IMR-90 (cell line): ENCODE measurements around the gene NKAP. TPM values are rescaled to one million over a fixed set of nuclear protein-coding genes. Genes with fewer than 3 reads are reported as not detected.

Source experiments
- ATAC-seq: fragments of 200-7000 bp; cut with Tn5 transposase; 2 replicates; pipeline ENCODE4 v1.9.1; 2020; ENCODE audit warnings: low read depth, mild to moderate bottlenecking, moderate library complexity
- BruUV-seq: library from RNA; stranded (reverse); fragments of 400-500 nt; replicated peaks from 2 replicates; lab custom pipeline; 2021; lab: Mats Ljungman, UMichigan
- CTCF ChIA-PET: fragments of 300-600 bp; formaldehyde crosslinking; extraction: SDS; loops from one replicate; lab custom pipeline; 2021; ENCODE audit warnings: antibody characterized with exemption; lab: Yijun Ruan, JAX
- POLR2A ChIA-PET: fragments of 300-600 bp; sonication (Branson Sonifier 250); formaldehyde crosslinking; loops from one replicate; lab custom pipeline; 2022; ENCODE audit warnings: antibody characterized with exemption; ENCODE audit not compliant: unreplicated experiment; lab: Charles Lee
- DNase-seq: peaks from one replicate; pipeline ENCODE4 v3.0.0; 2013
- H2AFZ ChIP-seq: replicated peaks from 2 replicates; pipeline ENCODE3; 2013; ENCODE audit warnings: low read length, mild to moderate bottlenecking; ENCODE audit not compliant: poor library complexity
- H2AK5ac ChIP-seq: 2 replicates; pipeline ENCODE4 v1.6.1; 2013; ENCODE audit warnings: low read depth, low read length, inconsistent platforms
- H2AK9ac ChIP-seq: replicated peaks from 2 replicates; pipeline ENCODE3; 2013; ENCODE audit warnings: mild to moderate bottlenecking, low read depth, low read length, moderate library complexity; ENCODE audit not compliant: poor library complexity
- H2BK120ac ChIP-seq: 2 replicates; pipeline ENCODE4 v1.6.1; 2013; ENCODE audit warnings: low read depth, low read length, inconsistent platforms
- H2BK15ac ChIP-seq: 3 replicates; pipeline ENCODE4 v1.6.1; 2013; ENCODE audit warnings: low read depth, low read length, inconsistent platforms
- H2BK20ac ChIP-seq: 2 replicates; pipeline ENCODE4 v1.6.1; 2013; ENCODE audit warnings: low read depth, mild to moderate bottlenecking, inconsistent platforms, low read length, moderate library complexity
- H2BK5ac ChIP-seq: 2 replicates; pipeline ENCODE4 v1.6.1; 2013; ENCODE audit warnings: mild to moderate bottlenecking, low read depth, low read length, inconsistent platforms; ENCODE audit not compliant: poor library complexity, severe bottlenecking
- H3K14ac ChIP-seq: replicated peaks from 2 replicates; pipeline ENCODE4 v1.6.1; 2013; ENCODE audit warnings: low read depth, low read length, inconsistent platforms
- H3K18ac ChIP-seq: 2 replicates; pipeline ENCODE4 v1.6.1; 2013; ENCODE audit warnings: low read depth, low read length, control low read depth
- H3K23ac ChIP-seq: 2 replicates; pipeline ENCODE4 v1.6.1; 2013; ENCODE audit warnings: low read depth, low read length, inconsistent platforms
- H3K27ac ChIP-seq: 2 replicates; pipeline ENCODE4 v1.5.1; 2013; ENCODE audit warnings: mild to moderate bottlenecking, control low read depth, low read length; ENCODE audit not compliant: insufficient read depth
- H3K27me3 ChIP-seq: 2 replicates; pipeline ENCODE4 v1.6.1; 2013; ENCODE audit warnings: low read length; ENCODE audit not compliant: control insufficient read depth, insufficient read depth
- H3K36me3 ChIP-seq: 2 replicates; pipeline ENCODE4 v1.6.1; 2013; ENCODE audit warnings: low read length, mixed read lengths; ENCODE audit not compliant: control insufficient read depth, insufficient read depth
- H3K4ac ChIP-seq: 2 replicates; pipeline ENCODE4 v1.6.1; 2013; ENCODE audit warnings: low read depth, low read length, inconsistent platforms
- H3K4me1 ChIP-seq: 2 replicates; pipeline ENCODE4 v1.6.1; 2013; ENCODE audit warnings: low read length, mixed read lengths; ENCODE audit not compliant: control insufficient read depth, insufficient read depth
- H3K4me2 ChIP-seq: 2 replicates; pipeline ENCODE4 v1.6.1; 2013; ENCODE audit warnings: low read depth, mild to moderate bottlenecking, control low read depth, low read length, moderate library complexity
- H3K4me3 ChIP-seq: 2 replicates; pipeline ENCODE4 v1.5.1; 2013; ENCODE audit warnings: low read depth, mild to moderate bottlenecking, control low read depth, low read length, moderate library complexity; ENCODE audit not compliant: insufficient read depth
- H3K56ac ChIP-seq: 2 replicates; pipeline ENCODE4 v1.6.1; 2013; ENCODE audit warnings: low read length, inconsistent platforms; ENCODE audit not compliant: insufficient read depth; ENCODE audit errors: extremely low read depth
- H3K79me1 ChIP-seq, 2 experiments: 2 replicates each; pipeline ENCODE4 v1.6.1; 2013; ENCODE audit warnings: low read length in 2 of 2, inconsistent platforms in 1 of 2, low read depth in 1 of 2
- H3K9ac ChIP-seq: 2 replicates; pipeline ENCODE4 v1.6.1; 2013; ENCODE audit warnings: low read depth, low read length, control low read depth
- H3K9me1 ChIP-seq: 2 replicates; pipeline ENCODE4 v1.6.1; 2013; ENCODE audit warnings: low read length, inconsistent platforms; ENCODE audit not compliant: insufficient read depth
- H3K9me3 ChIP-seq: 2 replicates; pipeline ENCODE4 v1.6.1; 2013; ENCODE audit warnings: low read length; ENCODE audit not compliant: control insufficient read depth, insufficient read depth
- H4K20me1 ChIP-seq: 2 replicates; pipeline ENCODE4 v1.6.1; 2013; ENCODE audit warnings: low read length, inconsistent platforms; ENCODE audit not compliant: insufficient read depth
- H4K5ac ChIP-seq: 2 replicates; pipeline ENCODE4 v1.6.1; 2013; ENCODE audit warnings: mild to moderate bottlenecking, low read depth, low read length, control low read depth
- H4K8ac ChIP-seq, 2 experiments: 2 replicates each; pipeline ENCODE4 v1.6.1; 2013; ENCODE audit warnings: low read depth in 2 of 2, low read length in 2 of 2, control low read depth in 1 of 2, inconsistent platforms in 1 of 2
- H4K91ac ChIP-seq: 2 replicates; pipeline ENCODE4 v1.6.1; 2013; ENCODE audit warnings: low read depth, low read length, inconsistent platforms; ENCODE audit not compliant: insufficient read depth
- CEBPB ChIP-seq: IDR thresholded peaks from 2 replicates; pipeline ENCODE4 v1.6.1; 2012; ENCODE audit warnings: low read depth, low read length, improper control_type of control experiment
- ELK1 ChIP-seq: fragments of 150-350 bp; IDR thresholded peaks from 2 replicates; pipeline ENCODE4 v1.6.1; 2016; ENCODE audit warnings: low read depth, mild to moderate bottlenecking, low read length, moderate library complexity, borderline replicate concordance
- FOS ChIP-seq: fragments of 150-350 bp; IDR thresholded peaks from 2 replicates; pipeline ENCODE4 v1.6.1; 2016; ENCODE audit warnings: low read depth, low read length
- MAFK ChIP-seq: IDR thresholded peaks from 2 replicates; pipeline ENCODE4 v1.6.1; 2012; ENCODE audit warnings: low read depth, low read length, improper control_type of control experiment
- MXI1 ChIP-seq: IDR thresholded peaks from 2 replicates; pipeline ENCODE4 v1.6.1; 2012; ENCODE audit warnings: low read depth, mild to moderate bottlenecking, low read length, moderate library complexity, borderline replicate concordance
- RAD21 ChIP-seq: IDR thresholded peaks from 2 replicates; pipeline ENCODE4 v1.6.1; 2012; ENCODE audit warnings: low read length, improper control_type of control experiment
- RFX5 ChIP-seq: IDR thresholded peaks from 2 replicates; pipeline ENCODE4 v1.8.0; 2012; ENCODE audit warnings: low read depth, mild to moderate bottlenecking, low read length, moderate library complexity
- USF2 ChIP-seq: fragments of 150-350 bp; IDR thresholded peaks from 2 replicates; pipeline ENCODE4 v1.6.1; 2017; ENCODE audit warnings: mild to moderate bottlenecking, antibody characterized with exemption, low read length, low read depth
- WGBS, 2 experiments: methylation state at CpG; one replicate each; pipeline versions ENCODE4 v1.1.5 to v1.1.7; 2013; ENCODE audit warnings: missing lambda C conversion rate in 2 of 2; ENCODE audit not compliant: insufficient read length in 1 of 2; ENCODE audit errors: extremely low coverage in 2 of 2; 5-methylcytosine and 5-hydroxymethylcytosine counted together
- dilution Hi-C: fragments of 300-500 bp; cut with HindIII; formaldehyde crosslinking; loops from one replicate; pipeline ENCODE4 v1.14.3; 2018; ENCODE audit warnings: low sequenced_read_pairs; ENCODE audit not compliant: unreplicated experiment
- in situ Hi-C: fragments of 300-500 bp; cut with MboI; formaldehyde crosslinking; loops from 3 replicates; pipeline ENCODE4 v1.14.3; 2019; ENCODE audit warnings: low sequenced_read_pairs, inconsistent platforms, mixed read lengths
- intact Hi-C: fragments of 100-400 bp; cut with micrococcal nuclease; formaldehyde crosslinking; loops from 2 replicates; pipeline ENCODE4 v1.10.0; 2022
- polyA plus RNA-seq, 3 experiments: library from polyadenylated mRNA; depleted of rRNA; stranded (reverse); fragments of >200 nt; gene quantifications; 2 replicates each; pipeline ENCODE4 v1.2.3, GENCODE V29; 2012; ENCODE audit warnings: low replicate concordance in 1 of 3
- total RNA-seq: library from RNA; depleted of rRNA; stranded (reverse); fragments of >200 nt; gene quantifications from 2 replicates; pipeline ENCODE4 v1.2.3, GENCODE V29; 2012
- TF ChIP-seq, protein P1 (sequence below): conservative IDR thresholded peaks from 2 replicates; pipeline ENCODE4 v1.5.1; 2012; ENCODE audit warnings: mild to moderate bottlenecking, low read depth, low read length, improper control_type of control experiment

Gene NKAP
- total and polyA plus RNA-seq, 2 of the 4 experiments (the other 2 are of a cell fraction), result 1.3 to 2.7 TPM

DNA sequence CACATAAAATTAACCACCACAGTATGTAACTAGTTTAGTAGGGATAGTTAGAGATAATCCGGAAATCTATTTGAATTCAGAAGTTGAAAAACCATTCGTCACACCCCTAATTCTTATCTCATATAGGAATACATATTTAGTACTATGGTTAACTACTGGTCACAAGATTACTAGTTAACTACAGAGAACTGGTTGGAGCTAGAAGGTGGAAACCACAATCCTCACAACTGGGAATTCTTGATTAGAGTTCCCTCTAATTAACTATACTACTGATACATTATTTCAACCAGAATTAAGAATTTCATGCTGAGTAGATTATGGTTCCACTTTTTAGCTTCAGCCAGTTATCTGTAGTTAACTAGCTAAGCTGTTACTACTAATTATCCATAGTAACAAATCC lies 39.9 kb upstream of the NKAP start:
- dilution Hi-C loops, result no loop called here

More for the DNA sequence above, 39.9 kb upstream of the NKAP start:
- POLR2A ChIA-PET, result no interaction called here
- TF ChIP-seq MXI1 (no peak), FOS (no peak), RAD21 (no peak), ELK1 (no peak), CEBPB (no peak), RFX5 (no peak), USF2 (no peak), MAFK (no peak)
- TF ChIP-seq, protein P1, sequence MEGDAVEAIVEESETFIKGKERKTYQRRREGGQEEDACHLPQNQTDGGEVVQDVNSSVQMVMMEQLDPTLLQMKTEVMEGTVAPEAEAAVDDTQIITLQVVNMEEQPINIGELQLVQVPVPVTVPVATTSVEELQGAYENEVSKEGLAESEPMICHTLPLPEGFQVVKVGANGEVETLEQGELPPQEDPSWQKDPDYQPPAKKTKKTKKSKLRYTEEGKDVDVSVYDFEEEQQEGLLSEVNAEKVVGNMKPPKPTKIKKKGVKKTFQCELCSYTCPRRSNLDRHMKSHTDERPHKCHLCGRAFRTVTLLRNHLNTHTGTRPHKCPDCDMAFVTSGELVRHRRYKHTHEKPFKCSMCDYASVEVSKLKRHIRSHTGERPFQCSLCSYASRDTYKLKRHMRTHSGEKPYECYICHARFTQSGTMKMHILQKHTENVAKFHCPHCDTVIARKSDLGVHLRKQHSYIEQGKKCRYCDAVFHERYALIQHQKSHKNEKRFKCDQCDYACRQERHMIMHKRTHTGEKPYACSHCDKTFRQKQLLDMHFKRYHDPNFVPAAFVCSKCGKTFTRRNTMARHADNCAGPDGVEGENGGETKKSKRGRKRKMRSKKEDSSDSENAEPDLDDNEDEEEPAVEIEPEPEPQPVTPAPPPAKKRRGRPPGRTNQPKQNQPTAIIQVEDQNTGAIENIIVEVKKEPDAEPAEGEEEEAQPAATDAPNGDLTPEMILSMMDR, result no peak
- Histone ChIP-seq H2BK15ac (no peak overlapping the region), H3K4me1 (no peaks in the 10 kb centered on the region), H3K23ac (no peak overlapping the region), H3K9me3 (no peaks in the 10 kb centered on the region), H4K8ac (no peak overlapping the region), H3K9ac (no peak overlapping the region), H4K20me1 (no peaks in the 10 kb centered on the region), H3K4me3 (no peak overlapping the region), H3K14ac (no peak overlapping the region), H3K4ac (no peak overlapping the region), H3K56ac (no peak overlapping the region), H4K91ac (no peak overlapping the region), H3K36me3 (no peaks in the 10 kb centered on the region), H3K4me2 (no peak overlapping the region), H2AK5ac (no peak overlapping the region), H2BK20ac (no peak overlapping the region), H3K27ac (no peak overlapping the region), H2BK5ac (no peak overlapping the region), H4K5ac (no peak overlapping the region), H3K27me3 (0 out of 2 replicates have a peak, but pooled peaks cover 2% of the 10 kb centered on the region), H3K18ac (no peak overlapping the region), H2AFZ (no peak overlapping the region), H3K79me1 (no peaks in the 10 kb centered on the region), H2BK120ac (no peak overlapping the region), H2AK9ac (no peak overlapping the region), H3K9me1 (no peaks in the 10 kb centered on the region)
- in situ Hi-C loops (no loop called here), intact Hi-C loops (no loop called here)
- ATAC-seq (no peak), DNase-seq (no peak)
- CTCF ChIA-PET, result no interaction called here
- no CpG with 5 or more reads among the region's 2 CpGs for WGBS, 2 experiments
- no TSS peak for BruUV-seq
